OCI-LY3 (cell line): ENCODE data around the gene CCDC185.

ENCODE experiments used
- H2AFZ ChIP-seq: fragments of 200-600, 300-600 bp; shearing (Covaris generic); 2 replicates; pipeline ENCODE4 v1.6.0; 2014; ENCODE audit warnings: antibody characterized with exemption, low read depth, low read length
- H3K27ac ChIP-seq: fragments of 200-600, 300-600 bp; sonication (generic); 2 replicates; pipeline ENCODE4 v1.5.1; 2014; ENCODE audit warnings: mild to moderate bottlenecking, low read length, moderate library complexity, mixed read lengths
- H3K27me3 ChIP-seq: fragments of 200-600, 300-600 bp; sonication (generic); 2 replicates; pipeline ENCODE4 v1.6.1; 2014; ENCODE audit warnings: low read depth, low read length, mixed read lengths
- H3K36me3 ChIP-seq: fragments of 200-600, 300-600 bp; sonication (generic); replicated peaks from 2 replicates; pipeline ENCODE3; 2014; ENCODE audit warnings: low read depth, low read length, mixed read lengths
- H3K4me1 ChIP-seq: fragments of 300-600, 200-600 bp; sonication (generic); 2 replicates; pipeline ENCODE4 v1.6.1; 2014; ENCODE audit warnings: low read length, mixed read lengths
- H3K4me2 ChIP-seq: fragments of 200-600, 300-600 bp; sonication (generic); 2 replicates; pipeline ENCODE4 v1.6.1; 2014; ENCODE audit warnings: low read length, mixed read lengths
- H3K4me3 ChIP-seq: fragments of 300-600, 200-600 bp; sonication (generic); 2 replicates; pipeline ENCODE4 v1.5.1; 2014; ENCODE audit warnings: antibody characterized with exemption, mild to moderate bottlenecking, low read length, moderate library complexity
- H3K79me2 ChIP-seq: fragments of 300-600, 200-600 bp; shearing (Covaris generic); 2 replicates; pipeline ENCODE4 v1.6.1; 2014; ENCODE audit warnings: mild to moderate bottlenecking, low read length, mixed read lengths
- H3K9ac ChIP-seq: fragments of 300-600, 200-600 bp; shearing (Covaris generic); 2 replicates; pipeline ENCODE4 v1.6.0; 2014; ENCODE audit warnings: mild to moderate bottlenecking, low read length, moderate library complexity
- H3K9me3 ChIP-seq: fragments of 200-600, 300-600 bp; shearing (Covaris generic); 2 replicates; pipeline ENCODE4 v1.6.1; 2014; ENCODE audit warnings: low read length, mixed read lengths; ENCODE audit not compliant: insufficient read depth
- H4K20me1 ChIP-seq: fragments of 200-600, 300-600 bp; sonication (generic); 2 replicates; pipeline ENCODE4 v1.6.1; 2016; ENCODE audit warnings: low read length, mixed read lengths; ENCODE audit not compliant: insufficient read depth
- EZH2phosphoT487 ChIP-seq: fragments of 200-600 bp; shearing (Covaris generic); IDR thresholded peaks from 2 replicates; pipeline ENCODE4 v1.6.1; 2018; ENCODE audit warnings: antibody characterized with exemption, mixed run types, low read depth
- TF ChIP-seq, protein P1 (sequence below): fragments of 200-600, 300-600 bp; sonication (generic); IDR thresholded peaks from 2 replicates; pipeline ENCODE4 v1.5.1; 2014; ENCODE audit warnings: antibody characterized with exemption, low read length, low read depth

The CCDC185 gene

DNA sequence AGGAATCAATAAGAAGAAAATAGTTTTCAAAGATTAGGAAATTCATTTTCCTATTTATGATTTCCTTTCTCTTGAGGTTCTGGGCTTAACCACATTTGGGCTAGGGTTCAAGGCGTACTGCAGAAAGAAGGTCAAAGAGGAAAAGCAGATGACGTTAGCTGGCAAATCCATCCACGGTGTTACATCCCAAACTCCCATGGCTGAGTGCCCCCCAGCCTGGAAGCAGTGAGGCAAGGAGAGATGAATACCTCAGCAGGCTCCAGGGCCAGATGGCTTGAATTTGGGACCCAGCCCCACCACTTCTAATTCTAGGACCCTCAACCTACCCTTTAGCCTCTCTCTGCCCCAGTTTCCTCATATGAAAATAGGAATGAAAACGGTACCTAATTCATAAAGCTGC is 46.9 kb upstream of the CCDC185 start:
- TF ChIP-seq EZH2phosphoT487: no peak
- TF ChIP-seq, protein P1, sequence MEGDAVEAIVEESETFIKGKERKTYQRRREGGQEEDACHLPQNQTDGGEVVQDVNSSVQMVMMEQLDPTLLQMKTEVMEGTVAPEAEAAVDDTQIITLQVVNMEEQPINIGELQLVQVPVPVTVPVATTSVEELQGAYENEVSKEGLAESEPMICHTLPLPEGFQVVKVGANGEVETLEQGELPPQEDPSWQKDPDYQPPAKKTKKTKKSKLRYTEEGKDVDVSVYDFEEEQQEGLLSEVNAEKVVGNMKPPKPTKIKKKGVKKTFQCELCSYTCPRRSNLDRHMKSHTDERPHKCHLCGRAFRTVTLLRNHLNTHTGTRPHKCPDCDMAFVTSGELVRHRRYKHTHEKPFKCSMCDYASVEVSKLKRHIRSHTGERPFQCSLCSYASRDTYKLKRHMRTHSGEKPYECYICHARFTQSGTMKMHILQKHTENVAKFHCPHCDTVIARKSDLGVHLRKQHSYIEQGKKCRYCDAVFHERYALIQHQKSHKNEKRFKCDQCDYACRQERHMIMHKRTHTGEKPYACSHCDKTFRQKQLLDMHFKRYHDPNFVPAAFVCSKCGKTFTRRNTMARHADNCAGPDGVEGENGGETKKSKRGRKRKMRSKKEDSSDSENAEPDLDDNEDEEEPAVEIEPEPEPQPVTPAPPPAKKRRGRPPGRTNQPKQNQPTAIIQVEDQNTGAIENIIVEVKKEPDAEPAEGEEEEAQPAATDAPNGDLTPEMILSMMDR: no peak
- H3K27ac ChIP-seq: no peak overlapping the region
- H3K36me3 ChIP-seq: no peaks in the 10 kb centered on the region
- no peak overlapping the region for H3K4me2 ChIP-seq
- H2AFZ ChIP-seq: no peak overlapping the region
- no peaks in the 10 kb centered on the region for H3K79me2 ChIP-seq
- no peaks in the 10 kb centered on the region for H3K4me1 ChIP-seq
- no peak overlapping the region for H3K4me3 ChIP-seq
- peaks cover 6% of the 10 kb centered on the region; the same call in 1 of the 2 replicates for H3K27me3 ChIP-seq
- no peaks in the 10 kb centered on the region for H4K20me1 ChIP-seq
- H3K9me3 ChIP-seq: no peaks in the 10 kb centered on the region
- no peak overlapping the region for H3K9ac ChIP-seq

DNA sequence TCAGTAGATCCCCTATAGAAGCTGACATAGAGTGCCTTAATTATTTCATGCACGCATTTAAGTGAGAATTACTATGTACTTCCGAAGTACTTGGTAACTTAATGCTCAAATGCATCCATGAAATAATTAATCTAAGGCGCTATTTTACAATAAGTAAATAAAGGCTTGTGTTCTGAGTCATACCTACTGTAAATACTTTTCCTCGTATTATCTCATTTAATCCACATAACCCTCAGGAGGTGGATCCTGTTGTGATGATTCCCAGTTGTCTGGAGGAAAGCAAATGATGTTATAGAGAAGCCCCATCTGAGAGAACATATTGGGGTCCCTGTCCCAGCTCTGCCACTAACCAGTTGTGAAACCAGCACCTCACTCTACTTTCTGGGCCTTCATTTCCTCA is 45.6 kb upstream of the CCDC185 start:
- Histone ChIP-seq H3K79me2 (no peaks in the 10 kb centered on the region), H3K4me3 (no peak overlapping the region), H3K27ac (no peak overlapping the region), H3K4me1 (no peaks in the 10 kb centered on the region), H3K27me3 (peaks cover 7% of the 10 kb centered on the region; the same call in 1 of the 2 replicates), H3K9ac (no peak overlapping the region), H4K20me1 (no peaks in the 10 kb centered on the region), H3K9me3 (no peaks in the 10 kb centered on the region), H3K36me3 (no peaks in the 10 kb centered on the region), H3K4me2 (no peak overlapping the region), H2AFZ (no peak overlapping the region)
- TF ChIP-seq EZH2phosphoT487: no peak
- TF ChIP-seq, protein P1: no peak

DNA sequence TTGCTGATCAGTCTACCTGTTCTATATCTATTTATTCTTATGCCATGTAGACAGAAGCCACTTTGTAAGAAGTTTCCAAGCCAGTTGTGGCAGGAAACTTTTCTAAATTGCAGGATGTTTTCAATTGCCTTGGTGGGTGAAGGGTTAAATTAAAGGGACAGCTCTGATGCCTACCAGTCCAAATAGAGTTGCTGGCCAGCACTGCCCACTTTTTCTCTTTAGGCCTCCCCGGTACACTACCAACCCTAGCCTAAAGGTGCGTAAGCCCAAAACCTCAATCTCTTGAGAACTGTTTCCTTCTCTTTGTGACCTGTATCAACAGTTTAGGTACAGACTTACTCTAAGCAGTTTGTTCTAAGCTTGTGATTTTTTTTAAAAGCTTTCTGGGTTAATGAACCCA is 44.8 kb upstream of the CCDC185 start:
- Histone ChIP-seq H3K27me3 (peaks cover 16% of the 10 kb centered on the region; the same call in 1 of the 2 replicates), H2AFZ (no peak overlapping the region), H3K27ac (no peak overlapping the region), H4K20me1 (no peaks in the 10 kb centered on the region), H3K4me1 (no peaks in the 10 kb centered on the region), H3K9ac (no peak overlapping the region), H3K4me3 (no peak overlapping the region), H3K4me2 (no peak overlapping the region), H3K79me2 (no peaks in the 10 kb centered on the region), H3K9me3 (no peaks in the 10 kb centered on the region), H3K36me3 (no peaks in the 10 kb centered on the region)
- TF ChIP-seq, protein P1: no peak
- no peak for TF ChIP-seq EZH2phosphoT487

DNA sequence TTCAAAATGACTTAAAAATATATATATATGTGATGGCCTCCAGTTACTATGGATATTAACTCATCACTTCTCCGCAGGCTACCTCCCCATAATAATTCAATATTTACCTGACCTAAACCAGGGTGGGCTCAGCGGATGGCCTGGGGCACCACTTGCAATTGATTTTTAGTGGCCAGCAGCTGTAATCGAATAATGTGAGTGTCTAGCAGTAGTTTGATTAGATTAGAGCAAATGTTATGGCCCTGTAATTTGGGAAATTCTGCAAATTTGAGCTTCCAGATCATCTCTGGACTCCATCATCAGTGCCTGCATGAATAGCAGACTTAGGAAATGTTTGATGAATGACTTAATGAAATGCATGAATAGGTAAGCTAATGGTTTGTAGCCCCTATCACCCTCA is 44.0 kb upstream of the CCDC185 start:
- Histone ChIP-seq H3K79me2 (no peaks in the 10 kb centered on the region), H3K4me2 (no peak overlapping the region), H3K36me3 (no peaks in the 10 kb centered on the region), H3K9ac (no peak overlapping the region), H2AFZ (no peak overlapping the region), H3K4me1 (no peaks in the 10 kb centered on the region), H3K27me3 (peaks cover 11% of the 10 kb centered on the region; the same call in 1 of the 2 replicates), H3K27ac (no peak overlapping the region), H3K9me3 (no peaks in the 10 kb centered on the region), H3K4me3 (no peak overlapping the region), H4K20me1 (no peaks in the 10 kb centered on the region)
- TF ChIP-seq EZH2phosphoT487: no peak
- TF ChIP-seq, protein P1: no peak
